HG03439 (cell line): ENCODE measurements around the gene DSG1.
"Not testable (repeated sequence)": the region's sequence is repeated elsewhere in the genome, so short reads cannot be mapped to it uniquely, and the experiment has no call there.

Source experiments
- ATAC-seq: cut with Tn5 transposase; IDR thresholded peaks from one replicate; pipeline ENCODE4 v1.9.1; 2021; ENCODE audit warnings: mild to moderate bottlenecking, moderate library complexity; ENCODE audit not compliant: unreplicated experiment

The DSG1 gene

DNA sequence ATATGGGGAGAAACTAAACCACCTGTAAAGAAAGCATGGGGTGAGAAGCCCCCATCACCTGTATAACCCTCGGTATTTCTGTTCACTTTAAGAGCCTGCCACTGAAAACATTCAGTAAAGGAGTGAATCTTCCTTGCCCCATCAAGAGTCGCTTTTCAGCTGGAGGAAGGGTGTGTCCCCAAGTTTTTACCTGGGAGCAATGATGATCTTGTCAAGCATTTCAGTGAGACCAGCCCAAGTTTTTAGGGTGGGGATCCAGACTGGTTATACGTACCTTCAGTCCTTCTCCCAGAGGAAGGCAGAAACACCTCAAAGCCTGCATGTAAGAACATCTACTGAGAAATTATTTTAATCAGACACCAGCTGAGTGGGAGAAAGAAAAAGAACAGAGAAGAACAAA, at the start of gene DSG1:
Gene DSG1, plus strand, starts transcription at position 301 of the 400 bp plus-strand sequence. CDS start 141 bp downstream, outside the sequence.
- no peak for ATAC-seq

DNA sequence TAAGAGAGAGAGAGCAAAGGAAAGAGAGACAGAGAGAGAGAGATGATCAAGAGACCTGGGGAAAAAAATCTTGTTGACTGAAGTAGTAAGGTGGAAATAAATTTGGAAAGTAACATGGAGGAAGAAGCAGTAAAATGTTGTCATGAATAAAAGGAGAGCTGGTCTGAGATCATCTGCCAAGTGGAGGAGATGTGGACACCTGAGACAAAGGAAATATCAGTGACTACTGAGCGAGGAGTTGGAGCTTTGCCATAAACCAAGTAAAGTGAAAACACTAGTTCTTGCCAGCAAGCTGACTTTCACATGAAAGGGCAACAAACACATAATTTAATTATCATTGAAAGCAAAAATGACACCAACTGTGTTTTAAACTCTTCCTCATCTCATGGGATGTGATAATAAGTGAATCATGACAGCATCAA, 49.0 kb upstream of the DSG1 start:
- ATAC-seq: no peak

DNA sequence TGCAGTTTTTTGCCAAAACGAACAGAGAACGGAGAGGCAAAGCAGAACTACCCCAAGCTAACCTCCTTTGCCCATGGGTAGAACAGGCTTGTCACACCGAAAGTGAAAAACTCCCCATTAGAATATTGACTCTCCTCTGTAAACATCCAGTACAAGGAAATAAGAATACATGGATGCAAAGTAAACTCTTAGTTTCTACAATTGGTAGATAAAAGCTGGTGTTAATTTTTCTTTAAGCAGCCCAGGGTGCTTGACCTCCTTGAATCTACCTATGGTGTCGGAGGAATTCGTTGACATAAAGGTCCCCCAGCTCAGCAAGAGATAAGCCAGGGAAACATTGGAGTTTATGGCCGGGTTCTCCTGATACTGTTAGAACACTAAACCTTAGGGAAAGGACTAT, 48.4 kb upstream of the DSG1 start:
- no peak for ATAC-seq

DNA sequence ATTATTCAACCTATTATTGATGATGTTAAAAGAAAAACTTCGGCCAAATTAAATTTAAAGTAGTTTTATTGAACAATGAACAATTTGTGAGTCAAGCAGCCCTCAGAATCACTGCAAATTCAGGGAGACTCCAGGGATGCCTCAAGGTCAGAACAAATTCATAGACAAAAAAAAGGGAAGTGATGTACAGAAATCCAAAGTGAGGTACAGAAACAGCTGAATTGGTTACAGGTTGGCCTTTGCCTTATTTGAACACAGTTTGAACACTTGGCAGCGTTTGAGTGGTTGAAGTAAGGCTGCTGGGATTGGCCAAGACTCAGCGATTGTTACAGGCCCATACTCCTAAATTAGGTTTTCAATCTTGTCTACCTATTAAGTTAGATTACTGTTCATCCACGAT, 47.4 kb upstream of the DSG1 start:
- no peak for ATAC-seq

DNA sequence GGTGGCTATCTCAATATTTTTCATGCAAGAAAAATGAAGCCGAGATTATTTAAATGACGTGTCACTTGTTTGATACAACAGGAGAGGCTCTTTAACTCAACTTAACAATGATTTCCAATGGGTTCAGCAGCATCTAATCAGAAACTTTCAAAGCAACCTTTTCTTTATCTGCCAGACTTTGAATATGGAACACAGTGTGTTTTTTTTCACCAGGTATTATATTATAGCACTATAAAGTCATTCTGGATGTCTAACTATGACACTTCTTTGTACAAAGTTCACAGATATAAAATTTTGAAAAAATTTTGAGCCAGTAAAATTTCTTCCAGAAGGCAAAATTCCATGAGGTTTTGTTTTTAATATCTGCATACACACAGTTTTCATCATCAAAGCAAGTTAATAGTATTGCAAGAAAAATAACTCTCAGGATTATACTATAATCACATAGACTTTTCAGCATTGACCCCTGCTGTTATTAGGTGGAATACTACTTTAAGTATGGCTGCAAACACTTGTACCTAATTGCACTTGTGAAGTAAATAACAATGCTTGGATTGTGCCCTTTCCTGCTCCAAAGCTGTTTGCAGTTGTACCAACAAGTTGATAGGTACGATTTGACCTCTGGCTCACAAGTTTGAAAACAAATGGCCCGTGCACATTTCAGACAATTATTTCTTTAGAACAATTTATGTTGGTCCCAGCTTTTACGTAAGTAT, 44.0 kb upstream of the DSG1 start:
- no peak for ATAC-seq

DNA sequence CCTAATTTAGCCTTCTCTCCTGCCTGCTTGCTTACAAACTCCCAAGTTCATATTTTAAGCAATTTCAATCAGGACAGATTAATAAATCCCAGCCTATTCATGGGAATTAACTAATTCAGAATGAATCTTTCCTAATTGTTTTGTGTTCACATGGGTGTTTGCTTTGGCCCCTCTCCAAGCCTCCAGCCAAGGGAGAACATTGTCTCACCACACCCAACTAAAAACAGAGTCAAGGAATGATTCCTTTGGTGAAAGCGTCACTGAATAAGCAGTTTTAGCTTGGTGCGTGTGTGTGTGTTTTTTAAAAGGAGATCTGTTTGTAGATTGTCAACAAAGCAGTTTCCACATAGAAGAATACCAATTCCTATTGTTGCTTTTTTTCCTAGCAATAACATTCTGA, 43.0 kb upstream of the DSG1 start:
- no peak for ATAC-seq

DNA sequence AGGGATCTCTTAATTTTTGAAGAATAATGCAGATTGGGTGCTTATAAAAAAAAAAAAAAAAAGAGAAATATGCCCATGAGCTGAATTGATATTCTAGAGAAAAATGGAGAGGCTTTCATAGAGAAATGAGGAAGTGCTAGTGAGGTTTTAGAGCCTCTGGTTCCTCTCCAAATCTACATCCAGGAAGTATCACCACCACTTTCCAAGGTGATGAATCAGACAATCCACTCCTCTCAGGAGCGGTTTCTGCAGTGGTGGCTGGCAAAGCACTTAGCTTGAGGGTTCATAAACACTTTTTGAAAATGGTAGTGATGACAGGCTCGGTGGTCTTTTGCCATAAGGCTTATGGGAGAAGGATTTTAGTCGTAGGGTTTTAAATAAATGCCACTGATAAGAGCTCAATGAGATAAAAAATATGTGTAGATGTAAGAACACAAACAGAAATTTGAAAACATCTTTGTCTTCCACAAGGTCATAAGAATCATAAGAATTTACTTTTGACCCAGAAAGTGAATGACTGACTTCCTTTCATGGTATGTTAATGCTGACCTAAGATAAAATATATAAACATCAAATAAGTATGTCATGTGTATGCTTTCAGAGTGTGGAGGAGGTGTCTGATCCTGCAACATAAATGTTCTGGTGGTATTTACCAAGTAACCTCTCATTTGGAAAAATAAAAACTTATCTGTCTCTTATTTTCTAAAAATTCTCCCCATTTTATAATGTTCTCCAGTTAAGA, 42.1 kb upstream of the DSG1 start:
- no peak for ATAC-seq

DNA sequence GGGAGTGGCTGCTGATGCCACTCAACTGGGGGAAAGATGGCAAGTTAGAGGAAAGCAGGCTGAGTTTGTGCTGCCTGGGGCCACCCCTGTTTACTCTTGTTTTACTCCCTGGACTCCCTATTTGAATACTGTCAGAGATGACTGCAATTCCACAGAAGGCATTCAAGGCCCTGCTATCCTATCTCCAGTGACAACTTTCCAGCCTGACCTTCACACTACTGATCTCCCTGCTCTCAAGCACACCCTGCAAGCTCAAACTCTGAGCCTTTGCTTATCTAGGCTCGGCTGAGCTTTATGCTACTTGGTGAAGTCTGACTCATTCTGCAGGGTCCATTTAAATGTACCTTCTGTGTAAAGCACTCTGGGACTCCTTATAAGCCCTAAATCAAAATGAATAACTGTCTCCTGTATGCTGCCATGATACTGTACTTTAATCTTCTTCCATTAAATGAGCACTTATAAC, 39.3 kb upstream of the DSG1 start:
- ATAC-seq: no peak

DNA sequence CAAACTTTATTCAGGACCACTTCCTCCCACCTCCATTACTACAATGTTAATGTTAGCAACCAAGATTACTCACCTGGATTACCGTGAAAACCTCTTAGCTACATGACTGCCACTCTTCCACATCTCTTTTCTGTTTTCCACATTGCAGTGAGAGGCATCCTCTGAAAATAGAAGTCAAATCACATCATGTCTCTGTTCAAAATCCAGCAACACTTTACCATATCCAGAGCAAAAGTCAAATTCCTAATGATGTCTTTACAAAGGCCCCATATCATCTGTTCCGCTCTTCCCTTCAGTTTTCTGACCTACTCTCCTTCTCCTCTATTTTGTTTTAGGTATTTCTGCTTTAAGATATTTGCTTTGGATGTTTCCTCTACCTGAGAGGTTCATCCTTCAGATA, 37.5 kb upstream of the DSG1 start:
- no peak for ATAC-seq

DNA sequence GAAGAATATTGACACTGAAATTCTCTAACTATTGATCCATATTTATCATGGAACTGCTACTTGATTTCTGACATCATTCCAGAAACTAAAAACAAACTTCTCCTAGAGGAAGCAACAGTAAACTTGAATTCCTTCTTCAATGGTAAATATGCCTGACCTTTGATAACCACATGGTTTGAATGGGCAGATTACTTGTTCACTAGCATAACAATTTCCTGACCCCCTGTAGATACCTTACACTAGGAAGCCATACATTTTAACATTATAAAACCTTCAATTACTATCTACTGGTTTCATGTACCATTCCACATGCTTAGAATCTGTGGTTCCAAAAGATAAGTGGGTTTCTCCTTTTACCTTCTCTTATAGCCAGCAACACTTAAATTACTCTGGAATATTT, 36.5 kb upstream of the DSG1 start:
- no peak for ATAC-seq

DNA sequence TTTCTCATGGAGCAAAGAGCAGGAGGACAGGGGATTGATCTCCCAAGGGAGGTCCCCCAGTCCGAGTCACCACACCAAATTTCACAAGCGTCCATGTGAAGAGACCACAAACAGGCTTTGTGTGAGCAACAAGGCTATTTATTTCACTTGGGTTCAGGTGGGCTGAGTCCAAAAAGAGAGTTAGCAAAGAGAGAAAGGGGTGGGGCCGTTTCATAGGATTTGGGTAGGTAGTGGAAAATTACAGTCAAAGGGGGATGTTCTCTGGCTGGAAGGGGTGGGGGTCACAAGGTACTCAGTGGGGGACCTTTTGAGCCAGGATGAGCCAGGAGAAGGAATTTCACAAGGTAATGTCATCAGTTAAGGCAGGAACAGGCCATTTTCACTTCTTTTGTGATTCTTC, 28.5 kb upstream of the DSG1 start:
- ATAC-seq: not testable (repeated sequence)

DNA sequence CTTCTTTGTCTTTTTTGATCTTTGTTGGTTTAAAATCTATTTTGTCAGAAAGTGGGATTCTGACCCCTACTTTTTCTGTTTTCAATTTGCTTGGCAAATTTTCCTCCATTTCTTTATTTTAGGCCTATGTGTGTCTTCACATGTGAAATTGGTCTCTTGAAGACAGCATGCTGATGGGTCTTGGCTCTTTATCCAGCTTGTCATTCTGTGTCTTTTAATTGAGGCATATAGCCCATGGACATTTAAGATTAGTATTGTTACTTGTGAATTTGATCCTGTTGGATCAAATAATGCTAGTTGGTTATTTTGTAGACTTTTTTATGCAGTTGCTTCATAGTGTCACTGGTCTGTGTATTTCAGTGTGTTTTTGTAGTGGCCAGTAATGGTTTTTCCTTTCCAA, 26.3 kb upstream of the DSG1 start:
- no peak for ATAC-seq

DNA sequence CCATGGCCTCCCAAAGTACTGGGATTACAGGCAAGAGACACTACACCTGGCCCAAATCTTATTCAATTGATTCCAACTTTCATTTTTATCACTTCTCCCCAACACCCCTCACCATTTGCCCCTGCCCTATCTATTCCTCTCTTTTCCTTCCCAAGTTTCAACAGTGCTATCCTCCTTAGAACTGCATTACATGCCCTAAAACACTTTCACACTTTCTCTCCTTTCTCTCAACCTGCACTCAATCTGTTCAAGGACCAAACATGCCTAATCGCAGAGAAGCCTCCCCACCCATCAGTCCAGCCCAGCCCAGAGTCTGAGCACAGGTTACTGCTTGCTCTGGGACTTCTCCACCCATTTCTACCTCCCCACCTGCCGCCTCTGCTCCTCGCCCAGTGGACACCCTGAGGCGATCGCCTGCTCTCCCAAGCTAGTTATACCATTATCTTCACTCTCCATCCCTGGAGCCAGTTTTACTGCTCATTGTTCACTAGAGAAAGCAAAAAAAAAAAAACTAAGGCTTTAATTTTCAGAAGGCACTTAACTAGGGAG, 23.7 kb upstream of the DSG1 start:
- no peak for ATAC-seq

DNA sequence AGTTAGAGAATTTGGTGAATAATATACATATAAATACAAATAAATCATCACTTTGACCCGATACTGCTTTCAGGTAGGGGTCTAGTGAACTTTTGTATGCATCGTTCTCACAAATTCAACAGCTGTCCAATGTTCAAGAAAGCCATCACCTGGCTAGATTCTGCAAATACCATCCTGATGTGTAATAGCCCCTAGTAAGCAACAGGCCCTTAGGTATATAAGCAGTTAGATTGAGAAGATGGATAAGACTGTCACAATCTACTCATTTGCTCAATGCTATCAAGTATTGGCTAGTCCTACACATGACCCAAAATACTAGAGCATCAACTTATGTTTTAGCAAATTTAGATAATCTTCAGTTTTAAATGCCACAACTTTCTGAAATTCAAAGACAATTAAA, 20.7 kb upstream of the DSG1 start:
- ATAC-seq: no peak

DNA sequence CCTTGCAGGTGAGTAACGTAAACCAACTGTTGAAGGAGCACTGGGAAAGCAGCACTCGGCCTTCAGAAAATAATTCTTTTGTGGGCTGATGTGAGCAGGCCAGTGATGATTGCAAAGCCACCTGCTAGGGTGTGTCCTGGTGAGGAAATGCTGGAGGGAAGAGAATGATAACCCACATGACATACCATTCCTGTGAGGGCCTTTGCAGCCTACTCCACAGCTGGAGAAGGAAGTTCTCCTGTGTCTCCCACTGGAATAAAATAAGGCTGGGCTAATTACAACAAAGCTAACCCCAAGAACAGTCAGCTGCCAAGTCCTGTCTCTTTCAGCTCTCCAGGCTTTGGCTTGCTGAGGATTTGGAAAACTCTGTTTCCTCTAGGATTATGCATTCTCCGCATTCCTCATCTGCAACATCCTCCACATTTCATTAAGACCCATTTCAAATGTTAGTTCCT, 16.7 kb upstream of the DSG1 start:
- no peak for ATAC-seq

DNA sequence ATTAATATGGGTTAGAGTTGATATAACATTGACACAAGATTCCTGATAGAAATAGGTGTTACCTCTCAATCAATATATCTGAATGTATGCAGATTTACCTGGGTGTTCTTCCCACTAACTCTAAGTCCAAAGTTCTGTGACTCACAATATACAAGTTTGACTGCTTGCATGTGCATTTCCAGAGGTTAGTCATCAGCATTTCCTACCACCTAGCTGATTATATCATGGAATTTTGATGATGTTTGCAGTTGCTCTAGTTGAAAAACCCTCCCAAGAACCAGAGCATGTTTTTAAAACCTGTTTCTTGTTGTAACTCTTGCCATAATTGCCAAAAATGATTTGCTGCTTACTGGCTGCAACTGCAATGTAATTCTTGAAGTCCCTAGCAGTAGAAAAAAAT, 15.0 kb upstream of the DSG1 start:
- no peak for ATAC-seq

DNA sequence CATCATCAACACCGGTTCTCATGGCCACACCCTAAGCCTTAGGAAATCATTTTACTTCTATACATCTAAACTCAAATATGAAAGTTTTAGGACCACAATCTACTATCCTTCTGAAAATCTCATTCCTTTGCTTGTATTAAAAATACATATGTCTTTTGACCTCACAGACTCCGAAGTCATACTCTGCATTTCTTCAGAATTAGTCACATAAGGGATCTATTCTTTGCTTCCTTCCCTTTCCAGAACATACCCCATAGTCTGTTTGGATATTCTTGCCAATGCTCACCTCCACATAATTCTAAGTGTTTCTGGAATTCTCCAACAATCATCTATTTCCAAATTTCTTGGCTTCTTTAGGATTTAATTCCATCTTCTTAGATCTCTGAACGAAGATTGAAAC, 14.2 kb upstream of the DSG1 start:
- ATAC-seq: no peak

DNA sequence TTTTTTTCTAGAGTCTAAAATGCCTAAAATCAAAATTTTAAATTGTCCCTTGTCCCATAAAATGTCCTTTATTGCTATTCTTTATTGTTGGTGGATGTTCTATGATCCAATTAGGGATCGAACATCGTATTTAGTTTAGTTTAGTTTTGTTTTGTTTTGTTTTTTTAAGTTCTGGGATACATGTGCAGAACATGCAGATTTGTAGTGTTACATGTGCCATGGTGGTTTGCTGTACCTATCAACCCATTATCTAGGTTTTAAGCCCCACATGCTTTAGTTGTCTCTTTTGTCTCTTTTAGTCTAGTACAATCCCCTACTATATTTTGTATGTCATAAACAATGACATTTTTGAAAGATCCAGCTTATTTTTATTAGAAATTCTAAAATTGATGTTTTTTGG, 8.8 kb upstream of the DSG1 start:
- no peak for ATAC-seq

DNA sequence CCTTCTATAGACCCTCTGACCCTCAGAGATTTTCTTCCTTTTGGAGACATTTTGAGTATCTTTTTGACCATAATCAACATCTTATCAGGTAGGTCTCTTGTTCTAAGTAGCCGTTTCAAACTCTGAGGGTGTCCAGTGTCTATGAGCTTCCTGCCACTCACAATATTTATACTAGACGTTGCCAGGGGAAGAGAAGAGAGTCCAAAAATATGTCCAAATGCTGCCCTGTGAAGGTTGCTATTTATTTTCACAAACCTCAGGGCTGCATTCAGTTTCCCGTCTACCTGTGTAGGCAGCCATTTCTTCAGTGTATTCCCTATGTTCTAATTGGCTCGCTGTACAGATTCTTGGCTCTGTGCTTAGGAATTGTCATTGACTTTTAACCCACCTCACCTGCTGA, 986 bp upstream of the DSG1 start:
- no peak for ATAC-seq

DNA sequence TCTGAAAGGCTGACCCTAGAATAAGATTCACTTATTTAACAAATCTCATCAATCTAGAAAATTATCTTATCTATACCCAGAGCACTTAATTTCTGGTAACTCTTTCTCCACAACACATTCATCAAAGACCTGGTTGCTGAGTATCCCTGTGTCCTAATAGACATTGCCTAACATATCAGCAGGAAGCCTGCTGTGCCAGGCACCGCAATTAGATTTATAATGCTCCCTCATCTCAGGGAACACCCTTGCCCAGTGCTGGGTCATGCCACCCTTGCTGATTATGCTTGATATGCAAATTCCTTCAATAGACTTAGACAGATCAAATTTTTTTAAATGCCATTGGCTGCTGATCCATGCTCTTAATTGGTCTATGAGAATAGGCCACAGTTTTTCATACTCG, 3.8 kb downstream of the DSG1 start:
- no peak for ATAC-seq

DNA sequence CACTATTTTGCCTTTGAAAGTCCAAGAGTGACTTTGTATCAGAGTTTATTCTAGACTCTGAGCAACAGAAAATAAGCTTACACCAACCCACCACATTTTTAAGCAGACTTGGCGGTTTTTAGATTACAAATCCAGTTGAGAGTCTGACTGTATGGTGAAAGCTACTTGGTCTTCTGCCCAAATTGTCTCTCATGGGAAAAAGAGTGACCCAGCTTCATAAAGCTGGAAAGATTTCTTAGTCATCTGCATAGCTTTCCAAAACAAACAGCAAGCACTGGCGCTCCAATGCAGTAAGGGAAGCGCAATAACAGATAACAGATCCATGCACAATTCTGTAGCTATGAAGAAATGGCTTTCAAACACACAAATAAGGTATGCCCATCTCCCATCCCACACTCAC, 7.1 kb downstream of the DSG1 start:
- no peak for ATAC-seq

DNA sequence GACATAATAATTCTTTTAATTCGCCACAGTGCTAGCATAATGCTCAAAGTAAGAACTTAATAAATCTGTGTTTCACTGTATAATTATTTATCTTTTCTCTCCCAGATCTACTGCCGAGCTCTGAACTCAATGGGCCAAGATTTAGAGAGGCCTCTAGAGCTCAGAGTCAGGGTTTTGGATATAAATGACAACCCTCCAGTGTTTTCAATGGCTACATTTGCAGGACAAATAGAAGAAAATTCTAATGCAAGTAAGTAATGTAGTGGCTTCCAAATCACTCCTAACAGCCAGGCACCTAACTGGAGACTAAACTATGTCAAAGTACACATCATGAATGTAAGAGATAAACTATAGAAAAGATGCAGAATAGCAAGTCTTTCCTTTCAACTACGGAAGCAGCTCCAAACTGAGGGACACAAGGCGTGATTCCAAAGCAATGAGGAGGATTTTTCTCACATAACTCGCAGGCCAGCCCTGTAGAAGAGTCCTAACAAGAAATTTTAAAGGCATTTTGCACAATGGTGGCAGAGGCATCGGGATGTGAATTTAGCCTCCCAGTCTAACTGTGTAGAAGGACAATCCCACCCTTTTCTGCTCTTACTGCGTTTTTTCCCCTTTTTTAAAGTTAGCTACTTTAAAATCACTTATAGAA, 12.0 kb downstream of the DSG1 start:
- ATAC-seq: no peak
